ENCODE results near the gene SIN3B.

SIN3B gene

DNA sequence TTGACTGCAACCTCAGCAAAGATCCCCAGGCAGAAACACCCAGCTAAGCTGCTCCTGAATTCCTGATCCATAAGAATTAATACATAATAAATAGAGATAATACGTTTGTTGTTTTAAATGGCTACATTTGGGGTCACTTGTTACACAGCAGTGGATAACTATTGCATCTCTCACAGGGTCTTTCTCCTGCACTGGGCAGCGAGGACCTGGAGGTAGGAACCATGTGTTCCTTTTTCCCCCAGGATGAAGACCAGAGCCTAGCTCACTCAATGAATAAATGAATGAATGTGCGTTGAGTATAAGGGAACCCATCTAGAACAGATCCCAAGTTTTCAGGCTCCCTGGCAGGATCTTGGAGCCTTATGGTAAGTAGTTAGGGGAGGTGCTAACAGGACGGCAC lies 90.3 kb downstream of the SIN3B start:
- H3K9ac ChIP-seq = no peak overlapping the region
- H3K9me3 ChIP-seq (replicated peaks in 1 of 11) = peaks cover 17 to 29% (median 23%) of the 10 kb centered on the region in 11 experiments
- H3K36me3 ChIP-seq = peaks cover 0 to 55% (median 0%) of the 10 kb centered on the region in 11 experiments; a peak in 9 of 22 replicates
- no peak overlapping the region for H3K4me3 ChIP-seq
- no peaks in the 10 kb centered on the region for H3K27me3 ChIP-seq
- no peaks in the 10 kb centered on the region for H4K20me1 ChIP-seq
- no peak overlapping the region for H3K4me2 ChIP-seq
- peaks cover 0 to 9% (median 0%) of the 10 kb centered on the region in 10 experiments; a peak in 4 of 20 replicates for H3K4me1 ChIP-seq
- TF ChIP-seq Cebpa-rat (IDR thresholded peaks at IDR 0.05) = no peak
- no peak overlapping the region for H3K27ac ChIP-seq

DNA sequence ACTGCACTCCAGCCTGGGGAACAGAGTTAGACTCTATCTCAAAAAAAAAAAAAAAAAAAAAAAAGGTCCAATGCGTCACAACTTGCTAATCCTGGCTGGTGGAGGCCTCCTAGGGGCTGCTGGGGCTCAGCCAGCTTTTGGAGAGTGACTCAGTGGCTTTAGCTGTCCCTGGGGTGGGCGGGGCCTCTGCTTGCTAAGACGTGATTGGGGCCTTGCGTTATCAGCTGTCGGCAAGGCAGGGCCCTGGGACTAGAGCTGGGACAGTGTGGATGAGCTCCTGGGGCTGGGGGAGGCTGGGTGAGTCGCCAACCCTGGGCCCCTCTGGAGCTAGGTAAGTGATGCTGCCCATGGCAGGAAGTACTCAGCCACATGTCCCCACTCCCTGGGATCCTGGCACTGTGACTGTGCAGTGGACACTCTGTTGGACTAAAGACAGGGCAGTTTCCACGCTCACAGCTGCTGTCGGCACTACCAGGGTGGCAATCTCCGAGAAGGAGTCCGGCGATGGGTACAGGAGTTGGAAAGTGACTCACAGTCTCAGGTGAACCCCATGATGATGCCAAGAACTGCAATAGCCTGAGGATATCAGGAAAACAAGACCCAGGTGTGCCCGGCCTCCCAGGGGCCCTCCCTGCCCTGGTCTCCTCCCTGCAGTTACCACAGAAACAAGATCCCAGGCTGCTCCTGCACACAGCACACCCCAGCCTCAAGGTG lies 91.8 kb downstream of the SIN3B start:
- H4K20me1 ChIP-seq = no peaks in the 10 kb centered on the region
- no peak overlapping the region for H3K4me3 ChIP-seq
- peaks cover 18 to 33% (median 22%) of the 10 kb centered on the region in 11 experiments for H3K9me3 ChIP-seq (replicated peaks in 1 of 11)
- TF ChIP-seq Cebpa-rat (IDR thresholded peaks at IDR 0.05) = no peak
- H3K36me3 ChIP-seq = peaks cover 0 to 57% (median 0%) of the 10 kb centered on the region in 11 experiments; a peak in 9 of 22 replicates
- no peak overlapping the region for H3K9ac ChIP-seq
- no peak overlapping the region for H3K27ac ChIP-seq
- H3K4me1 ChIP-seq = peaks cover 0 to 1% (median 0%) of the 10 kb centered on the region in 10 experiments; a peak in 2 of 20 replicates
- H3K27me3 ChIP-seq = no peaks in the 10 kb centered on the region
- H3K4me2 ChIP-seq = no peak overlapping the region

DNA sequence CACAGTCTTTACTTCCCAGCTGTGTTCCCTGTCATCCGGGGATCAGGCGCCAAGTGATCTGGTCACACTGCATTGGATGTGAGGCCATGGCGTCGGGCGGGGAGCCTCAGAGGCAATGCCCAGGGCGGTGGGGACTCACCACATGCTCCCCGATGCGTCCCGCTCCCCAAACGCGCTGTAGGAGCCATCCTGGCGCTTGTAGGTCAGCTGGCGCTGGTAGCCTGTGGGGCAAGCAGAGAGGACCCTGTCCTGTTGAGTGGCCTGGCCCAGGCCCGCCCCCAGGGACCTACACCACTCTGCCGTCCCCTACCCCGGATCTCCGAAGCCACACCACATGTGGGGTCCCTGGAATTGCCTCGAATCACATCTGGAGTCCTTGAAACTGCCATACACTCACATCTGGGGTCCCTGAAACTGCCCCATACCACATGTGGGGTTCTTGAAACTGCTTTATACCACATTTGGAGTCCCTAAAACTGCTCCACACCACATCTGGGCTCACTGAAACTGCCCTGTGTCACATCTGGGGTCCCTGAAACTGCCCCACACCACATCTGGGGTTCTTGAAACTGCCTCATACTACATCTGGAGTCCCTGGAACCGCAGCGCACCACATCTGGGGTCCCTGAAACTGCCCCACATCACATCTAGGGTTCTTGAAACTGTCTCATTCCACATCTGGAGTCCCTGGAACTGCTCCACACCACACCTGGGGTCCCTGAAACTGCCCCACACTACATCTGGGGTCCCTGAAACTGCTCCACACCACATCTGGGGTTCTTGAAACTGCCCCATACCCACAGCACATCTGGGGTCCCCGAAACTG lies 92.8 kb downstream of the SIN3B start:
- TF ChIP-seq Cebpa-rat (IDR thresholded peaks at IDR 0.05) = no peak
- no peak overlapping the region for H3K4me3 ChIP-seq
- H3K9ac ChIP-seq = no peak overlapping the region
- no peaks in the 10 kb centered on the region for H4K20me1 ChIP-seq
- H3K4me2 ChIP-seq = no peak overlapping the region
- peaks cover 29 to 43% (median 32%) of the 10 kb centered on the region in 11 experiments for H3K9me3 ChIP-seq (replicated peaks in 1 of 11)
- H3K27me3 ChIP-seq = no peaks in the 10 kb centered on the region
- H3K27ac ChIP-seq = no peak overlapping the region; a peak in 1 of 22 replicates
- H3K36me3 ChIP-seq = peaks cover 0 to 62% (median 0%) of the 10 kb centered on the region in 11 experiments; a peak in 9 of 22 replicates
- no peaks in the 10 kb centered on the region for H3K4me1 ChIP-seq

DNA sequence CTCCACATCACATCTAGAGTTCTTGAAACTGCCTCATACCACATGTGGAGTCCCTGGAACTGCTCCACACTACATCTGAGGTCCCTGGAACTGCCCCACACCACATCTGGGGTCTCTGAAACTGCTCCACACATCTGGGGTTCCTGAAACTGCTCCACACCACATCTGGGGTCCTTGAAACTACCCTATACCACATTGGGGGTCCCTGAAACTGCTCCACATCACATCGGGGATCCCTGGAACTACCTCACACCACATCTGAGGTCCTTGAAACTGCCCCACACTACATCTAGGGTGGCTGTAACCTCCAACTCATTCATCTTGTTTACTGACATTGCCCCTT lies 93.4 kb downstream of the SIN3B start:
- no peaks in the 10 kb centered on the region for H3K27me3 ChIP-seq
- no peaks in the 10 kb centered on the region for H3K4me1 ChIP-seq
- no peak overlapping the region; a peak in 1 of 22 replicates for H3K27ac ChIP-seq
- H3K4me3 ChIP-seq = no peak overlapping the region
- no peak overlapping the region for H3K4me2 ChIP-seq
- TF ChIP-seq Cebpa-rat (IDR thresholded peaks at IDR 0.05) = no peak
- no peaks in the 10 kb centered on the region for H4K20me1 ChIP-seq
- peaks cover 34 to 49% (median 37%) of the 10 kb centered on the region in 11 experiments for H3K9me3 ChIP-seq (replicated peaks in 1 of 11)
- no peak overlapping the region for H3K9ac ChIP-seq
- peaks cover 0 to 68% (median under 1%) of the 10 kb centered on the region in 11 experiments; a peak in 10 of 22 replicates for H3K36me3 ChIP-seq

DNA sequence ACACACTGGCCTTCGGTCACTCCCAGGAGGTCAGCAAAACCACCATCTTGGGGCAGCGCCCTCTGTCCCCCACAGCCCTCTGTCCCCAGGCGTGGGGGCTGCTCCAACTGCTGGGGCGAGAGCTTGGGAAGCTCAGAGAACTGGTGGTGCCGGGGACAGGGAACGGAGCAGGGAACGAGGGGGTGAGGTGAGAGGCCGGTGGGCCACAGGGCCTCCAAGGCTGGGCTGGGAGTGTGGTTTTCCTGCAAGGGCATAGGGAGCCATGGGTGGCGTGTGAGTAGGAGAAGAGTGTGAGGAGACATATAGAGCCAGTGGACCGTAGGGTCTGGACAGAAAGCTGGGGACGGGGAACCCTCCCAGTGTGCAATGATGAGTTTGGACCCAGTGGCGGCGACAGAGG lies 93.8 kb downstream of the SIN3B start:
- H3K9ac ChIP-seq = no peak overlapping the region
- H3K36me3 ChIP-seq = peaks cover 0 to 72% (median 4%) of the 10 kb centered on the region in 11 experiments; a peak in 10 of 22 replicates
- H3K9me3 ChIP-seq (replicated peaks in 1 of 11) = peaks cover 38 to 53% (median 41%) of the 10 kb centered on the region in 11 experiments
- no peak overlapping the region; a peak in 1 of 22 replicates for H3K27ac ChIP-seq
- no peaks in the 10 kb centered on the region for H4K20me1 ChIP-seq
- no peak overlapping the region for H3K4me2 ChIP-seq
- no peaks in the 10 kb centered on the region for H3K27me3 ChIP-seq
- TF ChIP-seq Cebpa-rat (IDR thresholded peaks at IDR 0.05) = no peak
- H3K4me1 ChIP-seq = no peaks in the 10 kb centered on the region
- no peak overlapping the region for H3K4me3 ChIP-seq

DNA sequence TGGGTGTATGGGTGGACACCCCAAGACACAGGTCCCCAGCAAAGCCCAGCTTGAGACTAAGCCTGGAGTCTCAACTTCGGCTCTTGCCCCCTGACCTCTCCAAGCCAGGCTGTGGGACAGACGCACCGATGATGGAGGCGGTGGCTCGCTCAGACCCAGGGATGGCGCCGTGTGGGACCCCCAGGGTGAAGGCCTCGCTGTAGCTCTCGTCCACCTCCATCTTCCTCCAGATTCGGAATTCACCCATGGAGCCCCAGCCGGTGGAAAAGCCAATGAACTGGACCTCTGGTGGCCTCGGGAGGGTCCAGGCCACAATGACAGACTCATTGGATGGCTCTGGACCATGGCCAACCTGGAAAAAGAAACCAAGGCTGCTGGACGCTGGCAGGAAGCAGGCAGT lies 98.7 kb downstream of the SIN3B start:
- H3K4me3 ChIP-seq = no peak overlapping the region
- H3K36me3 ChIP-seq = peaks cover 0 to 70% (median 15%) of the 10 kb centered on the region in 11 experiments; a peak in 11 of 22 replicates
- no peak overlapping the region for H3K9ac ChIP-seq
- no peaks in the 10 kb centered on the region for H3K27me3 ChIP-seq
- no peak for TF ChIP-seq Cebpa-rat (IDR thresholded peaks at IDR 0.05)
- H3K27ac ChIP-seq = no peak overlapping the region
- H3K4me1 ChIP-seq = no peaks in the 10 kb centered on the region
- no peak overlapping the region for H3K4me2 ChIP-seq
- H4K20me1 ChIP-seq = no peaks in the 10 kb centered on the region
- peaks cover 67 to 81% (median 78%) of the 10 kb centered on the region in 11 experiments for H3K9me3 ChIP-seq (replicated peaks in 1 of 11)

DNA sequence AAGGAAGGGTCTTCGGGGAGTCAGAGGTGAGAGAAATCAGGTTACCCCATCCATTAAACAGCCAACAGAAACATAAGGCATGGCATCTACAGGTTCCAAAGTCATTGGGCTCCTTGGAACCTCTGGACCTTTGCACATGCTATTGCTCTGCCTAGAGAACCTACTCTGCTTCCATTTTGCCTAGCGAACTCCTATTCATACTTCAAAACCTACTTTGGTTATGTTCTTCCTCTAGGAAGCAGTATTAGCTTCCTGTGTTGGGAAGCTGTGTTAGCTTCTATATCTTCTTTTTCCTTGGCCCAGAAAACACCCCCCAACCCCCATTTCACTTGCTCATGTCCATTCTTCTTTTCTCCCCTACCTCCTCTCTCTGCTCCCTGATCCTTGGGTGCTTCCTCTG lies 99.2 kb downstream of the SIN3B start:
- no peaks in the 10 kb centered on the region for H3K27me3 ChIP-seq
- no peak overlapping the region for H3K4me3 ChIP-seq
- H4K20me1 ChIP-seq = no peaks in the 10 kb centered on the region
- peaks cover 70 to 86% (median 83%) of the 10 kb centered on the region in 11 experiments for H3K9me3 ChIP-seq (replicated peaks in 1 of 11)
- no peak for TF ChIP-seq Cebpa-rat (IDR thresholded peaks at IDR 0.05)
- H3K27ac ChIP-seq = no peak overlapping the region
- H3K4me1 ChIP-seq = no peaks in the 10 kb centered on the region
- H3K4me2 ChIP-seq = no peak overlapping the region
- peaks cover 0 to 65% (median 15%) of the 10 kb centered on the region in 11 experiments; a peak in 11 of 22 replicates for H3K36me3 ChIP-seq
- H3K9ac ChIP-seq = no peak overlapping the region

DNA sequence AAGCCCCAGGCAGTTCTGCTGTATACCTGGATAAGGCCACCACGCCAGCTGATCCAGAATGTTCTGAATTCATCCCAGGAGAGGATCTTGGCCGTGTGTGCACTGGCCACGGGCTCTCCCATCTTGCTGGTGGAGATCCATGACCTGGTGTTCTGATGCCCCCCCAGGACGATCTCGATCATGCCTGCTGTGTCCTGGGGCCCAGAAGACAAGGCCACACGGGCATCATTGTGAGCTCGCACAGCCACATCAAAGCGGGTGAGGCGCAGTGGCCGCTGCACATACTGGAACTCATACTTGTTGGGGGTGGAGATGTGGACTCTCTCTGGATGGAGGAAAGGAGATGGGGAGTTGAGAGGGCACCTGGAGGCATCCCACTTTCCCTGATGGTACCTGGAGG lies 99.7 kb downstream of the SIN3B start:
- Histone ChIP-seq H3K9ac (no peak overlapping the region), H3K27ac (no peak overlapping the region), H3K4me3 (no peak overlapping the region), H3K4me2 (no peak overlapping the region), H3K9me3 (replicated peaks in 1 of 11) (peaks cover 76 to 92% (median 88%) of the 10 kb centered on the region in 11 experiments), H3K36me3 (peaks cover 0 to 65% (median 15%) of the 10 kb centered on the region in 11 experiments; a peak in 11 of 22 replicates), H3K27me3 (no peaks in the 10 kb centered on the region), H4K20me1 (no peaks in the 10 kb centered on the region), H3K4me1 (no peaks in the 10 kb centered on the region)
- no peak for TF ChIP-seq Cebpa-rat (IDR thresholded peaks at IDR 0.05)

Measured in BLaER1 treated with 17β-estradiol and CSF1 and Interleukin-3, amounts not matched to agents 10 nM and 100 nM (cell line).